GM19463 (cell line): Measurements from ENCODE around the gene SLCO3A1.

Experiments used
- ATAC-seq: cut with Tn5 transposase; IDR thresholded peaks from one replicate; pipeline ENCODE4 v1.9.1; 2021; ENCODE audit warnings: mild to moderate bottlenecking, moderate library complexity; ENCODE audit not compliant: unreplicated experiment

The SLCO3A1 gene

GRCh38 chr15:91853511-91853947, at the start of gene SLCO3A1:
Gene SLCO3A1, plus strand, starts transcription at chr15:91853708.
- peak; percentile 11 for ATAC-seq

GRCh38 chr15:91807122-91807521, 46.4 kb upstream of the SLCO3A1 start:
- no peak for ATAC-seq

DNA sequence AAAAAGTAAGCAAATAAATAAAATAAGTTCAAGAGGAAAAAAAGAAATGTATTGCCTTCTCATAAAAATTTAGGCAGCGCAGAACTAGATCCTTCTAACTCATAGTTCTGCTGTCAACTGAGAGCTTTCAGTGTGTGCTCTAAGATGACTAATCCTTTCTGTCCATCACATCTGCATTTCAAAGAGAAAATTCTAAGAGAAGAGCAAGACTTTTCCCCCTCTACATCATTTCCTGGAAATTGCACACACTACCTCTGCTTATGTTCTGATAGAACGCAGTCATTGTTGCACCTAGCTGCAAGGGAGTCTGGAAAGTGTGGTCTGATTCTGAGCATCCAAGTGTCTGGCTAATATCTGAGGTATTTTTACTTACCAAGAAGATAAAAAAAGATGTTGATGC, 39.6 kb upstream of the SLCO3A1 start:
- no peak for ATAC-seq

DNA sequence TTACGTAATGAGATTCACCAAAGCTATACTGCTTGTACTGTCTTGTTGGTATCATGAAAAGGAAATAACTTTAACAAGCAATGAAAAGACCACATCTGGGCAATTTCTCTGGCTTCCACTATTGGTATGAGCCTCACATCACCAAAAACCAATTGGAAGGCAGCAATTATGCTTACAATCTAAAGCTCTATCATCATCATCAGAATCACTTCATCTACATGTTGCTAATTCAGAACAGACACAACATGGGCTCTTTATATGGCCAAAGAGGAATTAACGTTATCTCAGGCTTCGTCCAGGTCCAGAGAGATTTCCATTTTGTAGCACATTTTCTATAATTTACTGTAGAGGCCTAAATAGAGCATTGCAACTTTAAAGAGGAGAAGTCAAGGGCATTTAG, 36.6 kb upstream of the SLCO3A1 start:
- no peak for ATAC-seq

GRCh38 chr15:91821458-91821857, 32.0 kb upstream of the SLCO3A1 start:
- no peak for ATAC-seq

- no peak for ATAC-seq
These were observed 29.3 kb upstream of the SLCO3A1 start for GRCh38 chr15:91824256-91824655.

- no peak for ATAC-seq
These were observed 27.1 kb upstream of the SLCO3A1 start for GRCh38 chr15:91826443-91826842.

DNA sequence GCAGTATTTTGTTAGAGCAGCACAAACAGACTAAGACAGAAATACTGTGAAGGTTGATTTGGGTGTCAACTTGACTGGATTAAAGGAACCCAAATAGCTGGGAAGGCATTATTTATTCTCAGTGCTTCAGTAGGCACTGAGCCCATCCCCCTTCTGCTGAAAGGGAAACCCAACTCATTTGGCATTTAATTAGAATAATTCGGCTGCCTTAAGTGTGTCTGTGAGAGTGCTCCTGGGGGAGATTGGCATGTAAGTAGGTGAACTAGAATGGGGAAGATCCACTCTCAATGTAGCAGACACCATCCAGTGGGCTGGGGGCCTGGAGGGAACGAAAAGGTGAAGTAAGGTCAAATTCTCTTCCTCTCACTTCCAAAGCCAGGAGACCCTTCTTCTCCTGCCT, 20.5 kb upstream of the SLCO3A1 start:
- ATAC-seq, result no peak

DNA sequence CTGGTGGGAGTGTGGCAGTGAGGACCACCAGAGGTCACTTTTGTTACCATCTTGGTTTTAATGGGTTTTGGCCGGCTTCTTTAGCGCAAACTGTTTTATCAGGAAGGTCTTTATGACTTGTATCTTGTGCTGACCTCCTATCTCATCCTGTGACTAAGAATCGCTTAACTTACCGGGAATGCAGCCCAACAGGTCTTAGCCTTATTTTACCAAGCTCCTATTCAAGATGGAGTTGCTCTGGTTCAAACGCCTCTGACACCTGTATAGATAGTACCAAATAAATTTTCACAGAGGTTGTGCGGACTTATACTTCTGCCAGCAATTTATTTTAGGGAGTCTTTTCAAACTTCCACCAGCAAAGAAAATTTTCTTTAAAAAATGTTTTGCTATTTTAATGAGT, 13.6 kb upstream of the SLCO3A1 start:
- no peak for ATAC-seq

DNA sequence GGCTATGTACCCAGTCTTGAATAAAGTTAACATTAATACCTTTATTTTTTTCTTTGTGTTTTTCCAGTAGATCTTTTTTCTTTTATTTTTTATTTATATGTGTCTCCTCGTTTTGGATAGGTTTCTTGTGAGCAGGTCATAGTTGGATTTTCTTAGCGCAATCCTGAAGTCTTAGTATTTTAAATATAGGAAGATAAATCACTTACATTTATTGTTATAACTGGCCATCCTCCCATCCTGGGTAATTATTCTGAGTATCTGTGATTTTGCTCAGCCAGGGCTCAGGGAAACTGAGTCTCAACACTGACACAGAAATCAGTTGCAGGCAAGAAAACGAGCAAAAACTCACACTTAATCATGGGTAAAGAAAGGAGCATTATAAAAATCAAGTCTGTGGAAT, 11.6 kb upstream of the SLCO3A1 start:
- ATAC-seq, result no peak

GRCh38 chr15:91844341-91844740, 9.2 kb upstream of the SLCO3A1 start:
- ATAC-seq, result no peak

DNA sequence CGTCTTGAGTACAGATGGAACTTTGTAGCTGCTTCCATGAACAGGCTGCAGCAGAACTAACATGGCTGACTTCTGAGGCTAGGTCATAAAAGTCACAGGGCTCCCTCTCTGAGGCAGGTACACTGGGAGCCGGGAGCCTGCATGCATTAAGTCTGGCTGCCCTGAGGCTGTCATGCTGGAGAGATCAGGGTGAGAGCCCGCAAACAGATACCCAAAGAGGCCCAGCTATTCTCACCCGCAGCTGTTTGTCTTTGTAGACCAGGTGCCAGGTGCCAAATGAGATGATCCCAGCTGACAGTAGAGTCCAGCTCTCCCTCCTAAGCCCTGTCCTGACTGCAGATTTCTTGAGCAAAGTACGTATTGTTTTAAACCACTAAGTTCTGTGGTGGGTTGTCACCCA, 8.6 kb upstream of the SLCO3A1 start:
- ATAC-seq, result no peak

DNA sequence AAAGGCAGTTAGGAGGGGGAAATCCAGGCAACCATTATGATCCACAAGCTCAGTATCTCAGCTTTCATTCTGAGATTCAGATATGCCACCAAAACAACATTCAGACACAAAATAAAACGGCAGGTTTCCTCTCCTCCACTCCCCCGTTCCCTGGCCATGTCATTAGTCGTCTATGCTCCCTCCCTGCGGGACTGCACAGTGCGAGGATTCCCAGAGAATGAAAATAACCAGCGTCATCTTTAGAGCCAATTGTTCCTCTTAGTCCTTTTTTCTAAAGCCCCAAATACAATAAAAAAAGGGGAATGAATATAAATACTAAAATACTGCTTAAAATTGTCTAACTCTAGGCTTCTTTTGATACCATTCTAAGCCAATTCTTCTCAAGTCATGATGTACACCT, 7.8 kb upstream of the SLCO3A1 start:
- no peak for ATAC-seq

DNA sequence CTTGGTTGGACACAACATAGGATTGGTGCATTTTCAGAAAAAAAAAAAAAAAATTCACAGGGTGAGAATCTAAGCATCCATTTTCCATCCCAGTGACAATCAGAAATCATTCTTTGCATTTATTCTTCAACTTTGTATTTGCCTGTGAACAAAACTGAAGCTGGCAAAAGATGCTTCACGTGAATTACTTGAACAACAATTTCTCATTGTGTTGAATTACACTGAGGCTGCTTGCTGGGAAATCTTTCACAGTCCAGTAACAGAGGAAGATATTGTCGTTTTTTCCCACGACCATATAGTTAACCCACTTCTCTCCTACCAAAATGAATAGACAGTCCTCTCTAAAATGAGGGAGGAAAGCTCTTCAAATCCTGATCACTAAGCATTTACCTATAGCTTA, 4.3 kb upstream of the SLCO3A1 start:
- no peak for ATAC-seq

DNA sequence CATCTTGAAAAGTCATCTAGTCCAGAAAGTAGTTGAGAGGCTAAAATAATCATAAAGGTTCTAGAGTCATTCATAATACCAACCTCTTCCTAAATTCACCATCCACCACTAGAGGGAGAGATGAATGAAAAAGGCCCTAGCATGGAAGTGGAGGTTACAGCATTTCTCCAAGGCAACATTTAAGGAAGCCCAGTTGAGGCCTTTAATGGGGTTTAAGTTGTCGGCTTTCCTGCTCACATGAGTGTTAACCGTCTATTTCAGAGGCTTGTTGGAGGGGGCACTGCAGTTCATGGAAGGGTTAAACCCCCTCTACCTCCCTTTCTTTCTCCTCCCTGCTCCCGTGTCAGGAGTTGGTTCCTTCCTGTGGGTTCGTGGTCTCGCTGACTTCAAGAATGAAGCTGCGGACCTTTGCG, 3.8 kb upstream of the SLCO3A1 start:
- no peak for ATAC-seq

DNA sequence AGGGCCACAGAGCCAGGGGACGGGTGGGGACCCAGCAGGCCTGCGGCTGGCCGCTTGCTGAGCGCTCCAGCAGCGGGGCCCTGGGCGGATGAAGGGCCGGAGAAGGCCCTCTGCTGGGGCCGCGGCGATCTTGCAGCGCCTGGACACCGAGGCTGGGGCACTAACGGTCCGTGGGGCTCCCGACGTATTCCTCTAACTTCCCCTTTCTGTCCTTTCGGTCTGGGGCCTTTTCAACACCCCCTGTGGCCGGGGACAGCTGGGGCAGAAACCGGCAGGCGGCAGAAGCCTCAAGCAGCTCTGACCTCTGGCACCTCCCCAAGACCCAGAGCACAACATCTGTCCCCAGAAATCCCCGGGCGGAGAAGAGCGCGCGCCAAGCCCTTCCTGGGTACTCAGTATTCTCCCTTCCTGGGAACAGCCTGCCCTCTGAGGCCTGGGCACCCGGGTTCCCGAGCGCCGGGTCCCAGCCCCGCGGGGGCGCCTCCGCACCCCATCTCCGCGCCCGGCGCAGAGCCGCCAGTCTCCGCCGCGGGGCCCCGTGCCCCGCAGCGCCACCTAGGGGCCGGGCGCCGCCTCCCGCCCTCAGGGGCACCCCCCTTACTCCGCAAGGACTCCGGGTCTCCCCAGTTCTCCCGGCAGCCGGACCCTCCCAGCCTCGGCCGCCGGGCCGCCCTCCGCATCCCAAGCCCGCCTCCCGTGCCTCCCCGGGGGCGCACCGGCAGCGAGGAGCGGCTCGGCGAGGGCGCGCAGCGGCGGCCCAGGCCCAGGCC, 582 bp upstream of the SLCO3A1 start:
- peak; percentile 36 for ATAC-seq

- ATAC-seq, result no peak
These were observed 585 bp downstream of the SLCO3A1 start for GRCh38 chr15:91853948-91854638.

DNA sequence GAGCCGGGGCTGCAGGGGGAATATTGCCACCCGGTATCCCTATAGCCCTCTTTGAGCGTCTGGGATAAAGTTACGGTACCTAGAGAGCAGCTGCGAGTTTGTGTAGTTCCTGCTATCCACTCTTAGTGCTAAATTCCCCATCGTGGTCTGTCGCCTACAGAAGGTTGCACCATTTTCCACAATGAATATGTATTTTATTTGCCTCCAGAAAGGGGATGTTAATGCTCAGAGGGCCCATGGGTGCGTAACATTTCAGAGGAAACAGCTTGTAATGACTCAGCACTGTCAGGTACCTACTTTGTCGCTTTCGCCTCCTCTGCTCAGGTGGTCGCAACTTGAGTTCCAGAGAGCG, 1.1 kb downstream of the SLCO3A1 start:
- ATAC-seq, result no peak

- no peak for ATAC-seq
These were observed 1.7 kb downstream of the SLCO3A1 start for GRCh38 chr15:91855241-91855640.

DNA sequence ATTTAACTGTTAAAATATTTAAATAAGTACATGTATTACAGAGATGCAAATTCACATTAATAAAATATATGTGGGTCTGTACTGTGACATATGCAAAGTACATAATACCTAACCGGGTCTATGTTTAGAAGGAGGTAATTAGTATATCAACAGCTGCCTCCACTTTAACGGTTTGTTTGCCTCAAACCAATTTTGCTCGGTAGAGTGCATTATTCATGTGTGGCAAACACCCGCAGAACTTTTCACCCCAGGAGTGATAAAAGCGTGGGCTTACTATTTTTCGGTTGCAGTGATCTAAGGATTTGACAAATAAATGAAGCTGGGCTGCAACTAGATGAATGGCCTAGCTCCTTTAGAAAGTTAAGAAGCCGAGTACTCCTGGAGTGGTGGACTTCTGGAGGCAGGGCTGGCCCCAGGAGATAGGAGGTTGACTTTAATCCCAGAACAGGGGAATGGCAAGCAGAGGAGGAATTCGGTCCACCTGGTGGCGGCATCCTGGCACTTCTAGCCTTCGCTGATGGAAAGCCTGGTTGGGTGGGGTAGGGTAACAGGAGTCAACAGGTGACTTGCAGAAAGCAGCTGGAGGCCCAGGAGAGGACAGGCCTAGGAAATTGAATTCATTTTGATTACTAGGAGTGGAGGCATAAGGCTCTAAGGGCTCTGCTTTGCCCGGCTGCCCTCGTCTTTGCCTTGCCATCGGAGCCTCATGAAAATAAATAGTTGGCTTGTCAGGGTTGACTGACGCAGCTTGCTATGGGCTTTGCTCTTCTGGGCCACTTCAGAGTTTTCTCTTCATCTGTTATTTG, 2.4 kb downstream of the SLCO3A1 start:
- no peak for ATAC-seq

GRCh38 chr15:91857224-91857585, 3.7 kb downstream of the SLCO3A1 start:
- ATAC-seq, result no peak

DNA sequence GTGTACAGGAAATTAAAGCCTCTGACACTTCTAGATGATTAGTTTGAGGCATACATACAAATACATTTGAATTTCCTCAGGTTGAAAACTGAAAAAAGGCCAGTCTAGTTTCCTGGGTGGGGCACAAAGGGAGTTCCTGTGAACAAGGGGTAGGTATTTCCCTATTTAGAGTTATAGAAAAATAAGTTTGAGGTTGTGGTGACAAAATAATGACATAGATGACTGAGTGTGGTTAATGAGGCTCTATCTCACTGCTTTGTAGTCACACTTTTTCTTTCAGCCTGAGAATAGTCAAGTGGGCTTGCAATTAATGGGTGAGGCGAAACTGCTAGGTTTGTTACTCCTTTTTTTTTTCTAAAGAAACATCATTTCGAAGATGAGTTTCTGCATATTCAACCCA, 4.3 kb downstream of the SLCO3A1 start:
- ATAC-seq, result peak; percentile 52
